GM10248 (cell line): Measurements from ENCODE around the gene DNAH6.

Experiments used
- CTCF ChIA-PET: fragments of 300-600 bp; sonication (Branson Sonifier 250); formaldehyde crosslinking; extraction: SDS; loops from one replicate; lab custom pipeline; 2021; ENCODE audit warnings: antibody characterized with exemption; lab: Yijun Ruan, JAX
- POLR2A ChIA-PET: fragments of 350-650 bp; sonication (Branson Sonifier 250); formaldehyde crosslinking; extraction: SDS; loops from one replicate; lab custom pipeline; 2020; ENCODE audit warnings: antibody characterized with exemption; lab: Yijun Ruan, JAX
- DNase-seq: peaks from one replicate; pipeline ENCODE4 v3.0.0; 2012; ENCODE audit errors: extremely low spot score
- TF ChIP-seq, protein P1 (sequence below): IDR thresholded peaks from 2 replicates; pipeline ENCODE4 v1.5.1; 2012; ENCODE audit warnings: mild to moderate bottlenecking, low read depth; ENCODE audit errors: extremely low read depth, missing control alignments, control extremely low read depth

DNAH6 gene

GRCh38 chr2:84725717-84726116 lies 209.4 kb downstream of the DNAH6 start:
- CTCF ChIA-PET = no interaction called here
- POLR2A ChIA-PET = no interaction called here

DNA sequence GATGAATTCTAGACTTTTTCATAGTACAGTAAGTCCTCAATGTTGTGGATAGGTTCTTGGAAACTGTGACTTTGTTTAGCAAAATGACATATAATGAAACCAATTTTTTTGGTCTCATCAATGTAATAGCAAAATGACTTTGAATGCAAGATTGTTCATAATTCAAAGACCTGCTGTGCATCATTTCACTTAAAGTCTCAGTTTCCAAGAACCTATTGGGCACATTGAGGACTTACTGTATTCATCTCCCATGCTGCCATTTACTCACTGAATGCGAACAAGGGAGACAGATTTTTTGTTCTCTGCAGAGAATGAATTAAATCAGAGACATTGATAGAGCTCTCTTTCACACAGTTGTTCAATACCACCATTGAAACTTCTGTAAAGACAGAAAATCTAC lies 211.0 kb downstream of the DNAH6 start:
- ChIA-PET CTCF (interaction anchor here (1.2 kb wide), 1 partner anchor 14 kb away, joined by 3 read pairs; no protein-coding TSS in a partner anchor), POLR2A (no interaction called here)
- TF ChIP-seq, protein P1, sequence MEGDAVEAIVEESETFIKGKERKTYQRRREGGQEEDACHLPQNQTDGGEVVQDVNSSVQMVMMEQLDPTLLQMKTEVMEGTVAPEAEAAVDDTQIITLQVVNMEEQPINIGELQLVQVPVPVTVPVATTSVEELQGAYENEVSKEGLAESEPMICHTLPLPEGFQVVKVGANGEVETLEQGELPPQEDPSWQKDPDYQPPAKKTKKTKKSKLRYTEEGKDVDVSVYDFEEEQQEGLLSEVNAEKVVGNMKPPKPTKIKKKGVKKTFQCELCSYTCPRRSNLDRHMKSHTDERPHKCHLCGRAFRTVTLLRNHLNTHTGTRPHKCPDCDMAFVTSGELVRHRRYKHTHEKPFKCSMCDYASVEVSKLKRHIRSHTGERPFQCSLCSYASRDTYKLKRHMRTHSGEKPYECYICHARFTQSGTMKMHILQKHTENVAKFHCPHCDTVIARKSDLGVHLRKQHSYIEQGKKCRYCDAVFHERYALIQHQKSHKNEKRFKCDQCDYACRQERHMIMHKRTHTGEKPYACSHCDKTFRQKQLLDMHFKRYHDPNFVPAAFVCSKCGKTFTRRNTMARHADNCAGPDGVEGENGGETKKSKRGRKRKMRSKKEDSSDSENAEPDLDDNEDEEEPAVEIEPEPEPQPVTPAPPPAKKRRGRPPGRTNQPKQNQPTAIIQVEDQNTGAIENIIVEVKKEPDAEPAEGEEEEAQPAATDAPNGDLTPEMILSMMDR = no peak
- no peak for DNase-seq

More at GRCh38 chr2:84725717-84726116, 209.4 kb downstream of the DNAH6 start:
- no peak for DNase-seq
- TF ChIP-seq, protein P1 = no peak

DNA sequence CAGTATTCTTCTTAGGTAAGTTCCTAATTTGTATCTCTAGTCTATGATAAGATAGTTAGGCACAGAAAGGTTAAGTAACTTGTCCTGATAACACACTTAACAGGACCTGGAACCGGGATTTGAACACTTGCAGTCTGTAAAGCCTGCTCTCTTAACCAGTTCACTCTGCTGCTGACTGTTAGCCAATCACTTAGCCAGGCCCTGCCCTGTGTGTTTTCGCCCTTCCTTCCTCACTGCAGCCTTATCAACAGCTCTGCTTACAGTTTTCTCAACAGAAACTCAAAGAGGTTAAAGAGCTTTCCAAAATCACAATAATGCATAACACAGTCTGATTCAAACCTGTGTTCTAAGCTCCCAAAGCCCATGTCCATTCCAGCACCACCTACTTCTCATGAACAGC lies 212.9 kb downstream of the DNAH6 start:
- TF ChIP-seq, protein P1 = no peak
- POLR2A ChIA-PET = no interaction called here
- CTCF ChIA-PET = interaction anchor here (1.0 to 1.2 kb wide), 2 partner anchors 12 to 66 kb away, joined by 3 to 4 read pairs; no protein-coding TSS in a partner anchor
- no peak for DNase-seq

DNA sequence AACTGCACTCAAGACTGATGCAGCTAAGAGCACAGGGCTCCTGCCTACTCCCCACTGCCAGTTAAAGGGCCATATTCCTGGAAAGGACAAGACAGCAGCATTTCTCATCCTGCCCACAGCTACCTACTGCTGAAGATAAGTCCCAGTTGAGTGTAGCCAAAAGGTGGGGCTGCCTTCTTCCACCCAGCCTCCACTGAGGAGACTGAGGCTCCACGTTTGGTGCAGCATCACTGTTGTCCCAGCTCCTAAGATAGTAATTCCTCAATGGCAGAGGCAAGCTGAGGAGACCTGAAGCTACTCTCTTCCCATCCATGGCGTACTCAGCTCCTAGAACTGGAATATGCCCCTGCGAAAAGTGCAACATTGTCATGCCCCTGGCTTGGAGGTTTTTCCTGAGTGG lies 214.9 kb downstream of the DNAH6 start:
- ChIA-PET CTCF (interaction anchor here (1.3 to 1.5 kb wide), 2 partner anchors 16 to 195 kb away, joined by 3 to 4 read pairs; no protein-coding TSS in a partner anchor), POLR2A (no interaction called here)
- no peak for DNase-seq
- TF ChIP-seq, protein P1 = no peak

DNA sequence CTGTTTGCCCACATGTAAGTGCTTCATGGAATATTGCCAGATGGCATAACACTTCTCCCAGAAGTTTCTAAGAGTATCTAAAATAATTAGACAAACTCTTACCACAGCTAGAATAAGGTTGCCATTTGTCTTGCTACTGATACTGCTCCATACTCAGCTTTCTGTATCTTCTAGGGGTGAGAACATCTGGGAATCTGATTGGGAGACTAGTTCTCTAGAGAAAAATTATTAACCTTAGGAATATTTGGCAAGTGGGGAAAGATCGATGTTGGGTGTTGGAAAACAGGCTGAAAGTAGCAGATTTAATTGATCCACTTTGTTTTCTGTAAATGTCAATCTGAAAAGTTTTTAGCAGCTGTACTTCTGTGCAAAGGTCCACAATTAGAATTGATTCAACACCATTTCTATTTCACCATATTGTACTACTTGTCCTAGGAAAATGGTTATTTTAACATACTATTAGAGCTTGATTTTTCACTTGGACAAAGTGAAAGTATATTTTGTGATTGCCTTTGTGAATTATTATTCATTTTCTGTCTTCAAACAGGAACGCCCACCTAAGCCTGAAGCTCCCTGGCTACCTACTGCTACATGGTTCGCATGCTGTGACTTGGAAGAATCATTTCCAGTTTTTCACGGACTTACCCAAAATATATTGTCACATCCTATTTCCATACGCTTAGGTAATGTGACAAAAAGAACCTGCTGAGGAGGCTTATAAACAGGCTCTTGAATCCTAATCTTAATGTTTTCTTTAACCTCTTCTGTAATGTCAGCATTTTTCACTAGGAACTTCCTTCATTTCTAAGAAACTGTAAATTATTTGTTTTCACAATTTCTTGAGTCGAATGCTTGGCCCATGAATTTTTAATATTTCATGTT lies 216.8 kb downstream of the DNAH6 start:
- CTCF ChIA-PET = interaction anchor here (1.6 kb wide), 1 partner anchor 9 kb away, joined by 4 read pairs; no protein-coding TSS in a partner anchor
- TF ChIP-seq, protein P1 = no peak
- POLR2A ChIA-PET = no interaction called here
- no peak for DNase-seq

DNA sequence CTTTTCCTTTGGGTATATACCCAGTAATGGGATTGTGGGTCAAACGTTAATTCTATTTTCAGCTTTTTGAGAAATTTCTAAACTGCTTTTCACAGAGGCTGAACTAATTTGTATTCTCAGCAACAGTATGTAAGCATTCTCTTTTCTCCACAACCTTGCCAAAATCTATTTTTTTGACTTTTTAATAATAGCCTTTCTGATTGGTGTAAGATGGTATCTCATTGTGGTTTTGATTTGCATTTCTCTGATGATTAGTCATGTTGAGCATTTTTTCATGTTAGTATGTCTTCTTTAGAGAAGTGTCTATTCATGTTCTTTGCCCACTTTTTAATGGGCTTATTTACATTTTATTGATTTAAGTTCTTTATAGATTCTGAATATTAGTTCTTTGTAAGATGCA lies 219.1 kb downstream of the DNAH6 start:
- DNase-seq = no peak
- ChIA-PET POLR2A (no interaction called here), CTCF (no interaction called here)
- TF ChIP-seq, protein P1 = no peak
